Activated naive CD4-positive, alpha-beta T cell treated with anti-CD3 and anti-CD28 coated beads, Interleukin-2, amount 10 ng/mL, durations not matched to agents 7 days and 5 days (primary cell): ENCODE results near the gene C4orf33.
"Not testable (repeated sequence)": the region's sequence is repeated elsewhere in the genome, so short reads cannot be mapped to it uniquely, and the experiment has no call there.

Experiments
- CTCF ChIA-PET: fragments of 350-600 bp; sonication (Branson Sonifier 250); formaldehyde crosslinking; loops from one replicate; lab custom pipeline; 2021; ENCODE audit warnings: antibody characterized with exemption; lab: Charles Lee
- DNase-seq: peaks from one replicate; pipeline ENCODE4 v3.0.0-alpha.2; 2020
- H3K27ac Mint-ChIP-seq: one replicate; pipeline ENCODE4 v1.8.0; 2021; ENCODE audit warnings: mild to moderate bottlenecking, moderate library complexity, mixed read lengths
- H3K27me3 Mint-ChIP-seq: one replicate; pipeline ENCODE4 v1.8.0; 2021; ENCODE audit warnings: mild to moderate bottlenecking, mixed read lengths
- H3K36me3 Mint-ChIP-seq: one replicate; pipeline ENCODE4 v1.8.0; 2021; ENCODE audit warnings: mixed read lengths
- H3K4me1 Mint-ChIP-seq: one replicate; pipeline ENCODE4 v1.8.0; 2021; ENCODE audit warnings: mixed read lengths
- H3K4me3 Mint-ChIP-seq: one replicate; pipeline ENCODE4 v1.8.0; 2021; ENCODE audit warnings: mild to moderate bottlenecking, moderate library complexity, mixed read lengths
- H3K9me3 Mint-ChIP-seq: one replicate; pipeline ENCODE4 v1.8.0; 2021; ENCODE audit warnings: mixed read lengths

C4orf33 gene

GRCh38 chr4:129095811-129096454 lies at the start of gene C4orf33:
TSS of gene C4orf33 (plus strand) at chr4:129096152. CDS start at chr4:129102611, 6,459 bp downstream.
- CTCF ChIA-PET: no interaction called here
- Mint-ChIP-seq H3K9me3 (no peaks in the 10 kb centered on the region), H3K36me3 (peaks cover 5% of the 10 kb centered on the region), H3K27me3 (no peaks in the 10 kb centered on the region), H3K4me3 (peak within 1 kb of the TSS; percentile 93), H3K27ac (peak within 1 kb of the TSS; percentile 37), H3K4me1 (peaks cover 45% of the 10 kb centered on the region)
- DNase-seq: peak; percentile 86

GRCh38 chr4:129059028-129059427 lies 36.9 kb upstream of the C4orf33 start:
- Mint-ChIP-seq H3K27me3 (no peaks in the 10 kb centered on the region), H3K27ac (no peak overlapping the region), H3K4me3 (no peak overlapping the region), H3K4me1 (no peaks in the 10 kb centered on the region), H3K9me3 (peaks cover 80% of the 10 kb centered on the region), H3K36me3 (peaks cover 59% of the 10 kb centered on the region)
- no peak for DNase-seq
- CTCF ChIA-PET: no interaction called here

GRCh38 chr4:129062580-129062979 lies 33.4 kb upstream of the C4orf33 start:
- no peak overlapping the region for H3K27ac Mint-ChIP-seq

GRCh38 chr4:129063640-129064039 lies 32.3 kb upstream of the C4orf33 start:
- CTCF ChIA-PET: no interaction called here
- Mint-ChIP-seq H3K4me3 (no peak overlapping the region), H3K4me1 (no peaks in the 10 kb centered on the region), H3K36me3 (peaks cover 58% of the 10 kb centered on the region), H3K27ac (no peak overlapping the region), H3K9me3 (peaks cover 54% of the 10 kb centered on the region), H3K27me3 (no peaks in the 10 kb centered on the region)
- no peak for DNase-seq

More at GRCh38 chr4:129062580-129062979, 33.4 kb upstream of the C4orf33 start:
- no peak overlapping the region for H3K4me3 Mint-ChIP-seq
- H3K36me3 Mint-ChIP-seq: peaks cover 56% of the 10 kb centered on the region
- CTCF ChIA-PET: no interaction called here
- H3K9me3 Mint-ChIP-seq: peaks cover 53% of the 10 kb centered on the region
- H3K27me3 Mint-ChIP-seq: no peaks in the 10 kb centered on the region
- no peak for DNase-seq
- no peaks in the 10 kb centered on the region for H3K4me1 Mint-ChIP-seq

GRCh38 chr4:129064717-129065116 lies 31.2 kb upstream of the C4orf33 start:
- no peak overlapping the region for H3K4me3 Mint-ChIP-seq
- peaks cover 2% of the 10 kb centered on the region for H3K4me1 Mint-ChIP-seq
- H3K9me3 Mint-ChIP-seq: peaks cover 47% of the 10 kb centered on the region
- H3K36me3 Mint-ChIP-seq: peaks cover 52% of the 10 kb centered on the region
- no peak overlapping the region for H3K27ac Mint-ChIP-seq
- CTCF ChIA-PET: no interaction called here
- H3K27me3 Mint-ChIP-seq: no peaks in the 10 kb centered on the region
- no peak for DNase-seq

- H3K27me3 Mint-ChIP-seq, H3K4me1 Mint-ChIP-seq, H3K27ac Mint-ChIP-seq, H3K4me3 Mint-ChIP-seq, CTCF ChIA-PET, DNase-seq: not testable (repeated sequence)
- Mint-ChIP-seq H3K36me3 (peaks cover 36% of the 10 kb centered on the region), H3K9me3 (peaks cover 32% of the 10 kb centered on the region)
Measured at GRCh38 chr4:129069537-129069936, 26.4 kb upstream of the C4orf33 start.

GRCh38 chr4:129077326-129077725 lies 18.6 kb upstream of the C4orf33 start:
- H3K36me3 Mint-ChIP-seq: peaks cover 80% of the 10 kb centered on the region
- H3K4me3 Mint-ChIP-seq: no peak overlapping the region
- no peak for DNase-seq
- no peaks in the 10 kb centered on the region for H3K4me1 Mint-ChIP-seq
- H3K27me3 Mint-ChIP-seq: no peaks in the 10 kb centered on the region
- H3K9me3 Mint-ChIP-seq: peaks cover 28% of the 10 kb centered on the region
- no peak overlapping the region for H3K27ac Mint-ChIP-seq
- CTCF ChIA-PET: no interaction called here

- Mint-ChIP-seq H3K27ac (no peak overlapping the region), H3K27me3 (no peaks in the 10 kb centered on the region), H3K4me1 (peaks cover 3% of the 10 kb centered on the region), H3K4me3 (no peak overlapping the region), H3K36me3 (peaks cover 70% of the 10 kb centered on the region), H3K9me3 (peaks cover 18% of the 10 kb centered on the region)
- CTCF ChIA-PET: no interaction called here
- DNase-seq: no peak
Measured at GRCh38 chr4:129080129-129080528, 15.8 kb upstream of the C4orf33 start.

GRCh38 chr4:129082302-129082701 lies 13.7 kb upstream of the C4orf33 start:
- Mint-ChIP-seq H3K27me3 (no peaks in the 10 kb centered on the region), H3K27ac (no peak overlapping the region), H3K9me3 (peaks cover 23% of the 10 kb centered on the region), H3K4me3 (no peak overlapping the region), H3K36me3 (peaks cover 68% of the 10 kb centered on the region), H3K4me1 (peaks cover 8% of the 10 kb centered on the region)
- no peak for DNase-seq
- CTCF ChIA-PET: no interaction called here

GRCh38 chr4:129085472-129085871 lies 10.5 kb upstream of the C4orf33 start:
- H3K4me1 Mint-ChIP-seq: peaks cover 29% of the 10 kb centered on the region
- H3K9me3 Mint-ChIP-seq: peaks cover 14% of the 10 kb centered on the region
- H3K4me3 Mint-ChIP-seq: no peak overlapping the region
- no peak overlapping the region for H3K27ac Mint-ChIP-seq
- no peak for DNase-seq
- peaks cover 54% of the 10 kb centered on the region for H3K36me3 Mint-ChIP-seq
- CTCF ChIA-PET: no interaction called here
- H3K27me3 Mint-ChIP-seq: no peaks in the 10 kb centered on the region

GRCh38 chr4:129087516-129087915 lies 8.4 kb upstream of the C4orf33 start:
- Mint-ChIP-seq H3K27me3 (no peaks in the 10 kb centered on the region), H3K36me3 (peaks cover 36% of the 10 kb centered on the region), H3K9me3 (peaks cover 6% of the 10 kb centered on the region), H3K4me1 (peaks cover 29% of the 10 kb centered on the region), H3K27ac (no peak overlapping the region), H3K4me3 (no peak overlapping the region)
- CTCF ChIA-PET: no interaction called here
- no peak for DNase-seq

- Mint-ChIP-seq H3K27ac (no peak overlapping the region), H3K9me3 (no peaks in the 10 kb centered on the region), H3K27me3 (no peaks in the 10 kb centered on the region), H3K4me1 (peaks cover 54% of the 10 kb centered on the region), H3K4me3 (no peak overlapping the region), H3K36me3 (peaks cover 14% of the 10 kb centered on the region)
- no peak for DNase-seq
- CTCF ChIA-PET: interaction anchor here (0.9 to 1.4 kb wide), 2 partner anchors 238 to 281 kb away, joined by 4 read pairs; no protein-coding TSS in a partner anchor
Measured at GRCh38 chr4:129092631-129093190, 3.2 kb upstream of the C4orf33 start.

GRCh38 chr4:129093191-129093920 lies 2.6 kb upstream of the C4orf33 start, which contains the start of gene SCLT1:
TSS of gene SCLT1 (minus strand) at chr4:129093539. CDS start at chr4:129093103, 436 bp downstream.
- H3K9me3 Mint-ChIP-seq: no peaks in the 10 kb centered on the region
- CTCF ChIA-PET: interaction anchor here (0.9 to 1.4 kb wide), 2 partner anchors 239 to 281 kb away, joined by 4 read pairs; no protein-coding TSS in a partner anchor
- H3K4me1 Mint-ChIP-seq: peaks cover 56% of the 10 kb centered on the region
- H3K4me3 Mint-ChIP-seq: no peak within 1 kb of the TSS
- no peaks in the 10 kb centered on the region for H3K27me3 Mint-ChIP-seq
- H3K36me3 Mint-ChIP-seq: peaks cover 14% of the 10 kb centered on the region
- peak; percentile 99 for DNase-seq
- no peak within 1 kb of the TSS for H3K27ac Mint-ChIP-seq

- H3K36me3 Mint-ChIP-seq: peaks cover 7% of the 10 kb centered on the region
- H3K4me1 Mint-ChIP-seq: peaks cover 54% of the 10 kb centered on the region
- H3K27ac Mint-ChIP-seq: no peak overlapping the region
- H3K9me3 Mint-ChIP-seq: no peaks in the 10 kb centered on the region
- CTCF ChIA-PET: no interaction called here
- no peak for DNase-seq
- no peak overlapping the region for H3K4me3 Mint-ChIP-seq
- no peaks in the 10 kb centered on the region for H3K27me3 Mint-ChIP-seq
Measured at GRCh38 chr4:129094347-129094746, 1.6 kb upstream of the C4orf33 start.
